ES-I3 (cell line): Measurements from ENCODE around the gene SMIM32.

Experiments used
- H3K36me3 ChIP-seq: 2 replicates; pipeline ENCODE4 v1.6.1; 2013; ENCODE audit warnings: mild to moderate bottlenecking, low read length, control low read depth, moderate library complexity; ENCODE audit not compliant: insufficient read depth
- H3K4me1 ChIP-seq: 2 replicates; pipeline ENCODE4 v1.6.1; 2013; ENCODE audit warnings: mild to moderate bottlenecking, control low read depth, low read length; ENCODE audit not compliant: insufficient read depth
- H3K9ac ChIP-seq: 2 replicates; pipeline ENCODE4 v1.6.1; 2013; ENCODE audit warnings: low read depth, mild to moderate bottlenecking, low read length, moderate library complexity
- H3K9me3 ChIP-seq: 2 replicates; pipeline ENCODE4 v1.6.1; 2013; ENCODE audit warnings: mild to moderate bottlenecking, low read length, moderate library complexity; ENCODE audit not compliant: control insufficient read depth, insufficient read depth

SMIM32 gene

GRCh38 chr5:136188859-136189258 is 4.1 kb downstream of the SMIM32 start:
- no peak overlapping the region for H3K9ac ChIP-seq
- H3K9me3 ChIP-seq, result no peaks in the 10 kb centered on the region
- no peaks in the 10 kb centered on the region for H3K4me1 ChIP-seq
- 0 out of 2 replicates have a peak, but pooled peaks cover 3% of the 10 kb centered on the region for H3K36me3 ChIP-seq

GRCh38 chr5:136186796-136187195 is 6.2 kb downstream of the SMIM32 start:
- Histone ChIP-seq H3K9ac (no peak overlapping the region), H3K36me3 (0 out of 2 replicates have a peak, but pooled peaks cover 3% of the 10 kb centered on the region), H3K9me3 (no peaks in the 10 kb centered on the region), H3K4me1 (no peaks in the 10 kb centered on the region)

DNA sequence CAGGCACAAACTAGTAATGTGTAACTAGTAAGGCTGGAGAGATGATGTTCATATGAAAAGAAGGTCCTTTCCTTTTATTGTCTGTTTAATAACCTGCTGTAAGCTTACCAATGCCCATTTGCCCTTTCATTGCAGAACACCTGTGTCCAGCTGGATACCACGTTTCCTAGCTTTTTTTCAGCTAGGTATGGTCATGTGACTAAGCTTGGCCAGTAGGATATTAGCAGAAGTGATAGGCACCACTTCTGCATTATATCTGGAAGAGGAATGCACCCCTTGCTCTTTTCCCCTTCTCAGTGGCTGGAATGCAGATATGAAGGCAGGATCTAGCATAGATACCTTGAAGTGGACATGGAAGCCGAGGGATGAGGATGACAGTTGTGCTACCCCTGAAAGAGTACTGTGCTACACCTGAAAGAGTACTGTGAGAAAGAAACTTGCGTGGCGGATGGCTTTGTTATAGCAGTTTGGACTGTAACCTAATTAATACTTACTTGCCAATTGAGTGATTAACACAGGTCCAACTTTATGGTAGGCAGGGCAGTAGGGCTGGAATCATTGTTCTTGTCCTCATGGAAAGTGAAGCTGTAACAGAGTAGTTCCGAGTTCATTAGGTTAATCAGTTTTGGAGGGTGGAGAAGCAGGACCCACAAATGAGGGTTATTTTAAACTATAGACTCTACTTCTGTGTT is 6.8 kb downstream of the SMIM32 start:
- H3K9ac ChIP-seq, result no peak overlapping the region
- no peaks in the 10 kb centered on the region for H3K9me3 ChIP-seq
- 0 out of 2 replicates have a peak, but pooled peaks cover 3% of the 10 kb centered on the region for H3K36me3 ChIP-seq
- no peaks in the 10 kb centered on the region for H3K4me1 ChIP-seq

- H3K9ac ChIP-seq, result no peak overlapping the region
- H3K36me3 ChIP-seq, result 0 out of 2 replicates have a peak, but pooled peaks cover 6% of the 10 kb centered on the region
- no peaks in the 10 kb centered on the region for H3K4me1 ChIP-seq
- H3K9me3 ChIP-seq, result no peaks in the 10 kb centered on the region
Measured at GRCh38 chr5:136182618-136183017, 10.3 kb downstream of the SMIM32 start.

- peaks cover 8% of the 10 kb centered on the region for H3K36me3 ChIP-seq
- H3K4me1 ChIP-seq, result no peaks in the 10 kb centered on the region
- H3K9me3 ChIP-seq, result no peaks in the 10 kb centered on the region
- H3K9ac ChIP-seq, result no peak overlapping the region
Measured at GRCh38 chr5:136174021-136174659, 18.8 kb downstream of the SMIM32 start.

- Histone ChIP-seq H3K4me1 (no peaks in the 10 kb centered on the region), H3K9ac (no peak overlapping the region), H3K9me3 (no peaks in the 10 kb centered on the region), H3K36me3 (peaks cover 1% of the 10 kb centered on the region)
Measured at GRCh38 chr5:136169218-136169617, 23.7 kb downstream of the SMIM32 start.

DNA sequence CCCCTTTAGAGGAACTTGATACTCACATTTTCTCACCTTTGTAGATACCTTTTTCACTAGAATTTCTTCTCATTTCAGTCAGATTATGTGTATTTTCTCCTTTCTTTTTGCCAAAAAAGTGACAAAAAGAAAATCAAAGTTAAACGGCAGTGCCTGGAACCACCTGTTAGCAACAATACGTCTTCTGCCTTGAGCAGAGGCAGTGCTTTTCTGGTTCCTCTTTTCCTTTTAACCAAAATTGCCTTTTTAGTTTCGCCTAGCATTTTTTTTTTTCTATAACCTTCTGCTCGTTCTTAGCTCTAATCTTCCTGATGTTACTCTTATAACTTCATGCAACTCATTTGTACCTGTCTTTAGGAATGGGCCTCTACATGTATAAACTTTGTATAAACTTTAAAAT is 26.1 kb downstream of the SMIM32 start:
- no peaks in the 10 kb centered on the region for H3K4me1 ChIP-seq
- H3K9ac ChIP-seq, result no peak overlapping the region
- no peaks in the 10 kb centered on the region for H3K9me3 ChIP-seq
- no peaks in the 10 kb centered on the region; the same call in 1 of the 2 replicates for H3K36me3 ChIP-seq

GRCh38 chr5:136164226-136164625 is 28.7 kb downstream of the SMIM32 start:
- H3K4me1 ChIP-seq, result no peaks in the 10 kb centered on the region
- H3K9ac ChIP-seq, result no peak overlapping the region
- H3K9me3 ChIP-seq, result no peaks in the 10 kb centered on the region
- H3K36me3 ChIP-seq, result peaks cover 4% of the 10 kb centered on the region

GRCh38 chr5:136162008-136162407 is 31.0 kb downstream of the SMIM32 start:
- Histone ChIP-seq H3K9me3 (no peaks in the 10 kb centered on the region), H3K4me1 (no peaks in the 10 kb centered on the region), H3K9ac (no peak overlapping the region), H3K36me3 (peaks cover 4% of the 10 kb centered on the region)

GRCh38 chr5:136159457-136159856 is 33.5 kb downstream of the SMIM32 start:
- H3K9ac ChIP-seq, result no peak overlapping the region
- no peaks in the 10 kb centered on the region for H3K4me1 ChIP-seq
- H3K9me3 ChIP-seq, result 0 out of 2 replicates have a peak, but pooled peaks cover 3% of the 10 kb centered on the region
- peaks cover 12% of the 10 kb centered on the region for H3K36me3 ChIP-seq

DNA sequence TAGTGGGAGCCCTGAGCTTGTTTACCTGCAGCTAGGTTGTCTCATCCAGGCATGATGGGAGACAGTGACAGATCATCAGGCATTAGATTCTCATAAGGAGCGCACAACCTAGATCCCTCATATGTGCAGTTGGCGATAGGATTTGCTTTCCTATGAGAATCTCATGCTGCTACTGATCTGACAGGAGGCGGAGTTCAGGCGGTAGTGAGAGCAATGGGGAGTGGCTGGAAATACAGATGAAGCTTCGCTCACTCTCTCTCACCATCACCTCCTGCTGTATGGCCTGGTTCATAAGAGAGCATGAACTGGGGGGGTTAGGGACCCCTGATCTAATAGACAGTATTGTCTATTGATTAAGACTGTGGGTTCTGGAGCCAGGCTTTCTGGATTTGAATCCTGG is 35.4 kb downstream of the SMIM32 start:
- Histone ChIP-seq H3K36me3 (peaks cover 19% of the 10 kb centered on the region), H3K4me1 (no peaks in the 10 kb centered on the region), H3K9me3 (0 out of 2 replicates have a peak, but pooled peaks cover 3% of the 10 kb centered on the region), H3K9ac (no peak overlapping the region)

- H3K9me3 ChIP-seq, result 0 out of 2 replicates have a peak, but pooled peaks cover 3% of the 10 kb centered on the region
- H3K4me1 ChIP-seq, result no peaks in the 10 kb centered on the region
- peaks cover 20% of the 10 kb centered on the region for H3K36me3 ChIP-seq
- H3K9ac ChIP-seq, result no peak overlapping the region
Measured at GRCh38 chr5:136155761-136156160, 37.2 kb downstream of the SMIM32 start.

GRCh38 chr5:136155078-136155477 is 37.9 kb downstream of the SMIM32 start:
- Histone ChIP-seq H3K36me3 (peaks cover 18% of the 10 kb centered on the region), H3K9me3 (0 out of 2 replicates have a peak, but pooled peaks cover 3% of the 10 kb centered on the region), H3K4me1 (no peaks in the 10 kb centered on the region), H3K9ac (no peak overlapping the region)

- Histone ChIP-seq H3K9ac (no peak overlapping the region), H3K4me1 (no peaks in the 10 kb centered on the region), H3K36me3 (peaks cover 18% of the 10 kb centered on the region), H3K9me3 (0 out of 2 replicates have a peak, but pooled peaks cover 3% of the 10 kb centered on the region)
Measured at GRCh38 chr5:136153581-136154236, 39.3 kb downstream of the SMIM32 start.
